Iris pigment epithelial cell (primary cell): ENCODE results near the gene AARS1.
"Not testable (repeated sequence)": the region's sequence is repeated elsewhere in the genome, so short reads cannot be mapped to it uniquely, and the experiment has no call there.

Experiments
- DNase-seq: peaks from one replicate; pipeline ENCODE4 v3.0.0-alpha.2; 2011; ENCODE audit warnings: low read depth

AARS1 gene

DNA sequence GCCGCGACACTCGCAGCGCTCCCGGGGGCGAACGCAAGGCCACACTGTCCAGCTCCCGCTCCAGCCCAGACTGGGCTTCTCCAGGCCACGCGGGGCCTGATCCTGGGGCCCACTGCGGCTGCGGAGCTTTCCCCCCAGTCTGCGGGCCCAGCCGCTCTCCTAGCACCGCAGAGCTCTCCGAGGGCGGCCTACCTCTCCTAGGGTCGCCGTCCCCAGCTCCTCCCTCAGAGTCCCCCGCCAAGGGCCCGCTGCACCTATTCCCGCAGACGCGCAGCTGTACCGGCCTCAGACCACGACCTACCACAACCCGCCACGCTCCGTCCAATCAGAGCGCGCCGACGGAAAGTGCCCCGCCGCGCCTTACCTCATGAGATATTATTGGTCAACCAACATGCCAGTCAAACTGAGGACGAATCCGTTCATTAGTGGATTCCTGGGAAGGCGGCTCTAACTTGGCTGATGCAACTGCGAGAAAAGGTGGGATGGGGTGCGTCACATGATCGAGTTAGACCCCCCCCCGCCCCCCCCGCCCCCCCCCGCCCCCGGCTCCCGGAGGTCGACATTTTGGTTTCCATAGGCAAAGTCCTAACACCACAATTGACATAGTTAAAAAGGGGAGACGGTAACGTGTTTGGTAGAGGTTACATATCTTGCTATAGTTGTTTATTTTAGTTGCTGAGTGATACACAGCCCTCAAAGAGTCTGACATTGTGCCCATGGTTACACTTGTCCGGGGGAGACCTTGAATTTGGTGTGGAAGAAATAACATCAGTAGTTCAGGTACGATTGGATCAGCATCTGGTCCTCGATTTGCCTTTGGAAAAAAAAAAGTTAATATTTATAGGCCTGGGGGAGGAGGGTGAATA, at the start of gene AARS1:
Gene AARS1 (minus strand): TSS at position 278 of the 866 bp plus-strand sequence. CDS start 6,743 bp downstream, outside the sequence.
- peak; percentile 100 for DNase-seq

DNA sequence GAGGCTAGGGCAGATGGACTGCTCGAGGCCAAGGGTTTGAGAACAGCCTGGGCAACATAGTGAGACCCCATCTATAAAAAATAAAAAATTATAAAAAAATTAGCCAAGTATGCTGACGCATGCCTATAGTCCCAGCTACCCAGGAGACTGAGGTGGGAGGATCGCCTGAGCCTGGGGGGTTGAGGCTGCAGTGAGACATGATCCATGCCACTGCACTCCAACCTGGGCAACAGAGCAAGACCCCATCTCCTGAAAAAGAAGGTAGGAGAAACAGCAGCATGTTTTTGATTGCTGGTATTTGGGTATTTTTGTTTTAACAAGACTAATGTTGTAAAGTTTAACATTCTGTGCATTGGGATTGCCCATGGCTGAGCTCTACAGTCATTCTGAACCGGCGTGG, 48.5 kb upstream of the AARS1 start:
- no peak for DNase-seq

DNA sequence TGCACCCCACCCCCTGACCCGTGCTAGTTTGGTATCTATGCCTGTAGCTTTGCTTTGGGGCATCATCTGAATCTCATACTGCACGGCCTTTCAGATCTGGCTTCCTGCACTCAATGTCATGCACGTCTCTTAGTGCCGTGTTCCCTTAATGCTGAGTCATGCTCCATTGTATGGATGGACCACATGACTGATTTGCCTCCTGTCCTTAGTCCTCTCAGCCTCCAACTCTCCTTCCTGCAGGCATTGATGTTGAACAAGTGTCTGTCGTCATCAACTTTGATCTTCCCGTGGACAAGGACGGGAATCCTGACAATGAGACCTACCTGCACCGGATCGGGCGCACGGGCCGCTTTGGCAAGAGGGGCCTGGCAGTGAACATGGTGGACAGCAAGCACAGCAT, 43.4 kb upstream of the AARS1 start:
- DNase-seq, result peak; percentile 37

DNA sequence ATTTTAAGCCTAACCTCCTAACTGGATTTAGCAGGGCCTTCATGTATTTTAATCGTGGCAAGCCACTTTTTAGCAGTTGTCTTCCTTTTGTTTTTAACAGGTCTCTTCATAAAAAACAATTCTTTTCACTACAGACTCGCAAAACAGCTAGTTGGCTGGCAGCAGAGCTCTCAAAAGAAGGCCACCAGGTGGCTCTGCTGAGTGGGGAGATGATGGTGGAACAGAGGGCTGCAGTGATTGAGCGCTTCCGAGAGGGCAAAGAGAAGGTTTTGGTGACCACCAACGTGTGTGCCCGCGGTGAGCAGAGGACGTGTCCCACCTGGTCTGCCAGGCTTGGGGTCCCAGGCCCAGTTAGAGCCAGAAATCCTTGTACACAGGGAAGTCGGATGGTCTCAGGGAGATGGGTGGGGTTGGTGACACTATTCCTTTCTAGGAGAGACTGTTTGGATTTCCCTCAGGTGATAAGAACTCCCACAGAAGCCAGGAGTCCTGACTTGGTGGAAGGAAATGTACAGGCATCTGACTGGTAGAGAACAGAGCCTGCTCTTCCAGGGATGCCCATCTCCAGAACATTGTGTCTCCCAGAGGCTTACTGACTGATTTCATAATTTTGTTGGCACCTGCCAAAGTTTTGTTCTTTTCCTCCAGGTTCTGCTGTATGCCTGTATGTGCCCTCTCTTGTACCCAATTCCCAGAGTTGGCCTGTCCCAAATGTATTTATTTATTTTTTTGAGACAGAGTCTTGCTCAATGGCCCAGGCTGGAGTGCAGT, 42.5 kb upstream of the AARS1 start:
- peak; percentile 11 for DNase-seq

DNA sequence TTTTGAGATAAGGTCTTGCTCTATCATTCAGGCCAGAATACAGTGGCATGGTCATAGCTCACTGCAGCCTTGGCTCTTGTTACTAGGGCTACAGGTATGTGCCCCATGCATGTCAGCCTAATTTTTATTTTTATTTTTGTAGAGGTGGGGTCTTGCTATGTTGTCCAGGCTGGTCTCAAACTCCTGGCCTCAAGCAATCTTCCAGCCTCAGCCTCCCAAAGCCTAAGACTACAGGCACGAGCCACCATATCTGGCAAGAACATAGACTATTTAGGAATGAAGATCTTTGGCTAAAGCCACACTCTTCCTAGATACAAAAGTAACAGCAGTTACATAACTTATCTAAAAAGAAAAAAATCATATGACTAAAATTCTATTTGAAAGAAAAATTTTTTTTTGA, 41.8 kb upstream of the AARS1 start:
- DNase-seq, result no peak

DNA sequence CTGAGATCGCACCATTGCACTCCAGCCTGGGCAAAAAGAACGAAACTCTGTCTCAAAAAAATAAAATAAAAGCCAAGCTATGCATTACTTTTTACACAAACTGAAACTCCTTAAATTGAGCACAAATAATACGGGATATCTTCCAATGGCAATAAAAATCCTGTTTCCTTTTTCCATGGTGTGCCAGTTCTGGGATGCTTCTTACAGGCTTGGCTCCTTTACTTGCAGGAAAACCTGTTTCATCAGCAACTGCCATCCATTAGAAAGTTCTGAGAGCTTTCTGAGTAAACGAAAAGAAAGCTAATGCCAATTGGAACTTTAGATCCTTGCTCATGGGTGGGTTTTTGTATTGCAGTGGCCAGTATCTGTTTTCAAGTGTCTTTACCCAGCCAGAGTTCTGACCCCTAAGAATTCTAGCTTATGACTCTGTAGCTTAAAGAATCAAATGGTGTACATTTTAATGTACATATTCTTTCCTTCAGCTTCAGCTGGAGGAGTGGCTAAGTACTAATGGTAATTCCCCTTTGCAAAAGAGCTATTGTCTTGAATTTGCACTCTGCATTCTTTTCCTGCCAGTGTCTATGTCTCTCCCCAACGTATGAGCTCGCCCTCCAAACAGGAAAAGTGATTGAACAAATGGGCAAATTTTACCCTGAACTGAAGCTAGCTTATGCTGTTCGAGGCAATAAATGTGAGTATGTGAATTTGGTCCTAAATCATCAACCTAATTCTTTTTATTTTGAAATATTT, 35.9 kb upstream of the AARS1 start:
- no peak for DNase-seq

DNA sequence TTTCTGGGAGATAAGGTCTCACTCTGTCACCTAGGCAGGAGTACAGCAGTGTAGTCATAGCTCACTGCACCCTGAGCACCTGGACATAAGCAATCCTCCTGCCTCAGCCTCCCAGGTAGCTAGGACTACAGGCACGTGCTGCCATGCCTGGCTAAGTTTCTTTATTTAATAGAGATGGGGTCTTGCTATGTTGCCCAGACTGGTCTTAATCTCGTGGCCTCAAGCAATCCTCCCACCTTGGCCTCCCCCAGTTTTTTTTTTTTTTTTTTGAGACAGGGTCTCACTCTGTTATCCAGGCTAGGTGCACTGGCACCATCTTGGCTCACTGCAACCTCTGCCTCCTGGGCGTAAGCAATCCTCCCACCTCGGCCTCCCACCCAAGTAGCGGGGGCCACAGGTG, 30.8 kb upstream of the AARS1 start:
- DNase-seq, result no peak

DNA sequence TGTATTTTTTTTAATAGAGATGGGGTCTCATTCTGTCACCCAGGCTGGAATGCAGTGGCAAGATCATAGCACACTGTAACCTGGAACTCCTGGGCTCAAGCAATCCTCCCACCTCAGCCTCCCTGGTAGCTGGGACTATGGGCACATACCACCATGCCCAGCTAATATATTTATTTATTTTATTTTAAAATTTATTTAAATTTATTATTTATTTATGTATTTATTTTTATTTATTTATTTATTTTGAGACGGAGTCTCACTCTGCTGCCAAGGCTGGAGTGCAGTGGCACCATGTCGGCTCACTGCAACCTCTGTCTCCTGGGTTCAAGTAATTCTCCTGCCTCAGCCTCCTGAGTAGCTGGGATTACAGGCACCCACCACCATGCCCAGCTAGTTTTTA, 18.4 kb upstream of the AARS1 start:
- DNase-seq, result not testable (repeated sequence)

DNA sequence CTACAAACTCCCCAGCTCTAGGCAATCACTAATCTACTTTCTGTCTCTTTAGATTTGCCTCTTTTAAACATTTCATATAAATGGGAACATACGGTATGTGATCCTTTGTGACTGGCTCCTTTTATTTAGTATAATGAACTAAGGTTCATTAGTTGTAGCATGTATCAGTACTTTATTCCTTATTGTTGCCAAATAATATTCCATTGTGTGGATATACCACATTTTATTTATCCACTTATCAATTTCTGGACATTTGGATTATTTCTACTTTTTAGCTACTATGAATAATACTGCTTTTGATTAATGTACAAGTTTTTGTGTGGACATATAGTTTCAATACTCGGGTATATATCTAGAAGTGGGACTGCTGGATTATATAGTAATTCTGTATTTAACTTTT, 17.6 kb upstream of the AARS1 start:
- DNase-seq, result no peak

DNA sequence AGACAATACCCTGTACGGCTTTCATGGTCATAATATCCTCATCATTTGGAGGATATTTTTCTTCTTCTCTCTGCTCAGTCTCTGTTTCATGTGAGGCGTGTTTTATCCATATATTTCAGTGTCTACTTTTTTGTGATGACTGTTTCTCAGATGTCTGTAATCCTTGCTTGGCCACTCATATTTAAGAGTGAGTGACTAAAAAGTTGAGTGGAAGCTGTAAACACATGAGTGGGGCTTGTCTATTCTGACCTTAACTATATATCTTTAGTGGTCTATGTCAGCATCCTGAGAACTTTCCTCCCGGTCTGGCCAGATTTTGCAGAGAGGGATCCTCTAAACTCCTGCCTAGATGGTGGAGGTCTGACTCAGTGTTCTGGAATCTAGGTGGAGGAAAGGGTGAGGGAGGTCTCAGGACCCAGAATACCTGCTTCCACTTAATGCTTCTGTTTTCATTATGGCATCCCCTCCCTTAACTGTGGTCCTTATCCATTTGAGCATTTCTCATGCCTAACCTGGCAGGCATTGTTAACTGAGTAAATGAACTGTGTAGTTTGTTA, 15.7 kb upstream of the AARS1 start:
- no peak for DNase-seq

DNA sequence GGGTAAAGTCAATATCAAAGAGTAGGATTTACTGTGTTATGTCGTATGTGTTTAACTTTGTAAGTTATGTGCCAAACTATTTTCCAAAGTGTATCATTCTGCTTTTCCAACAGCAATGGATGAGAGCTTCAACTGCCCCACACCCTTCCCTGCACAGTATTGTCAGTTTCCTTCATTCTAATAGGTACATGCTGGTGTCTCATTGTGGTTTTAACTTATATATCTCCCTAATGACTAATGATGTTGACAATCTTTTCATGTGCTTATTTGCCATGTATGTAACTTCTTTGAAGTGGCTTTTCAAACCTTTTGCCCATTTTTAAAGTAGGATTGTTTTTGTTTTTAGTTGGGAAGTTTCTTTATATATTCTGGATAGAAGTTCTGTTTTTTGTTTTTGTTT, 13.4 kb upstream of the AARS1 start:
- DNase-seq, result no peak

DNA sequence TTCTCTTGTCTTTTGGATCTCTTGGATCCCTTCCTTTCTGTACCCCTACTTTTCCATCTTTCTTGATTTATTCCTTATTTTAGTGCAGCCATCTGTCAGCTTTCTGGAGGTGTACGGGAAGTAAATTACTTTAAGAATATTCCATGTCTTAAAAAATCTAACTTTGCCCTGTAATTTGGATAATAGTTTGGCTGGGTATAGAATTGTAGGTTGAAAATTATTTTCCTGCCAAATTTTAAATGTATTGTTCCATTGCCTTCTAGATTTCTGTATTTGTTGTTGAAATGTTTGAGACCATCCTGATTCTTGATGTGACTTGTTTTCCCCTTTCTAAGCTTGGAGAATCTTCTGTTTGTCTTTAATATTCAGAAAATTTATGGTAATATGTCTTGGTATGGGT, 11.8 kb upstream of the AARS1 start:
- no peak for DNase-seq

DNA sequence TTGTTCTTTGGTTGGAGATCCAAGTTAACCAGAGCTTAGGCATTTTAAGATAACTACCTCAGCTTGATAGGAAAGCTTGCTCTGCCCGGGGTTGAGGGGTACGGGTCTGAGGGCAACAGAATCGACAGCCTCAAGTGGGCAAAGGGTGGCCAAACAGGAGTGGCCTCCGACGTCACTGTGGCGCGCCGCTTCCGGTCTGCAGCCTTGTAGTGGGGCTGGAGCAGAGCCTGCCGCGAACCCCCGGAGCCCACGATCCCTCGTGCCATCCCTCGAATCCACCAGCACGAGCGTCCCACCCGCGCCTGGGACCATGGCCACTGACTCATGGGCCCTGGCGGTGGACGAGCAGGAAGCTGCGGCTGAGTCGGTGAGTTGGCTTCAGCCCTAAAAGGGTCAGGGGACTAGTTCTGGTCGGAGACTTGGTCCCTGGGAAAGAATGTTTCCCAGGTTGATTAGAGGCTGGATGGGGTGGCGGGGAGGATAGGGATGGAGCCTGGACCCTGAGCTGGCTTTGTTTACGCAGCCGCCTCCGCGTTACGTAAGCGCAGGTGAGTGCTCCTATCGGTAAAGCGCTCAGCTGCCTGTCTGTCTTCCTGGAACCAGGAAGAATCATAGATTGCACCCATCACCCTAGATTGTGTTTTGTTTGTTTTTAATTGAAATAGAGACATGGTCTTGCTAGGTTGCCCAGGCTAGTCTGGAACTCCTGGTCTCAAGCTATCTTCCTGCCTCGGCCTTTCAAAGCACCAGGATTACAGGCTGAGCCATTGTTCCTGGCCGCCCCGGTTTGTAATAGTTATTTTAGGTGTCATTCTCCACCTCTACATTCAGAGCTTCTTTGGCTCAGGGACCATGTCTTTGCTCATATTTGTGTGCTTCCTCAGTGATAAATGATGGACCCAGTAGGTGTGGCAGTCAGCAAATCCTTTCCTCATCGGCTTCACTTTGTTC, 10.0 kb upstream of the AARS1 start, which contains the start of gene DDX19B:
Gene DDX19B (plus strand): TSS at position 199 of the 951 bp plus-strand sequence. CDS start 112 bp downstream, at position 311.
- DNase-seq, result peak; percentile 62

DNA sequence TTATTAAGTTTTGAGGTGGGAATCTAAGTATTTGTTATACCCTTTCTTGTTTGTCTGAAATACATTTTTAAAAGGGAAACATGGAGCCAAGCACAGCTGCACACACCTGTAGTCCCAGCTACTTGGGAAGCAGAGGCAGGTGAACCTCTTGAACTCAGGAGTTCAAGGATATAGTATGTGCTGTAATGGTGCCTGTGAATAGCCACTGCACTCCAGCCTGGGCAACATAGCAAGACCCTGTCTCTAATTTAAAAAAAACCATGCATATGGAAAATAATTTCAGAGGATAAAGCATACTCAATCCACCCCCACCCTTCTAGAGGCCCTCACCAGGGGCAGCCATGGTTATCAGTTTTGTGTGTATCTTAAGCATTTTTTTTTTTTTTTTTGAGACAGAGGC, 6.3 kb upstream of the AARS1 start:
- DNase-seq, result no peak

DNA sequence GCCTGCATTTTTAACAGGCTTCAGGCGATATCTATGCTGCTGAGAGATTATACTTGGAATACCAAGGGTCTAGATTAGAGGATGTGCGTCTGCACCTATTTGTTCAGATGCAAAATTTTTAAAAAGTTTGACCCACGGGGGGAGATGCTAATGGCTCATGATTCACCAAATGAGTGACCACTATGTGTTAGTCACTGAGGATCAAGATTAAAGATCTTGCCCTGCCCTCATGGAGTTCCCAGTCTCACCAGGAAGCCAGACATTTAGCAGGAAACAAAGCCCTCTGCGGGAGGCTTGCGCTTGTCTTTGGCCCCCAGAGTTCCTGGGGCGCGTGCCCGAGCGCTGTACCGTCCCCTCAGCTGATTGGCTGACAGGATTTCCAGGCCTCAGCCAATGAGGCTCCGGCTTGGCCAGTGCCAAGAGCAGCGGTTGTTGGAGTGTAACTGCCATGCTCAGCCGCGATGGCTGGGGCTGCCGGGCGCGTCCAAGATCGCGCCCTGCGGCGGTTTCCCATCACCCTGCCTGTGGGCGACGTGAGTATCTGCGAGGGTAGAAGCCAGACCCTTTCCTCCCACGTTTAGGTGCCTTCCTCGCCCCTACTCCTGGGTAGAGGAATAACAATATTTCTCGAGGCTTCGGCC, 5.2 kb upstream of the AARS1 start:
- no peak for DNase-seq

DNA sequence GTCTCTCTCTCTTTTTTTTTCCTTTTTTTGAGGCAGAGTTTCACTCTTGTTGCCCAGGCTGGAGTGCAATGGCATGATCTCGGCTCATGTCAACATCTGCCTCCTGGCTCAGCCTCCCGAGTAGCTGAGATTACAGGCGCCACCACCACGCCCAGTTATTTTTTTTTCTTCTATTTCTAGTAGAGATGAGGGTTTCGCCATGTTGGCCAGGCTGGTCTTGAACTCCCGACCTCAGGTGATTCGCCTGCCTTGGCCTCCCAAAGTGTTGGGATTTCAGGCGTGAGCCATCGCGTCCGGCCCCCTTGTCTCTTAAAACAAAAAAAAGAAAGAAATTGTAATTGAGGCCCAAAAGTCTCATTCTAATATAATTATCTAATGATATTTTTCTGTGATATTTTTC, 2.8 kb upstream of the AARS1 start:
- not testable (repeated sequence) for DNase-seq

DNA sequence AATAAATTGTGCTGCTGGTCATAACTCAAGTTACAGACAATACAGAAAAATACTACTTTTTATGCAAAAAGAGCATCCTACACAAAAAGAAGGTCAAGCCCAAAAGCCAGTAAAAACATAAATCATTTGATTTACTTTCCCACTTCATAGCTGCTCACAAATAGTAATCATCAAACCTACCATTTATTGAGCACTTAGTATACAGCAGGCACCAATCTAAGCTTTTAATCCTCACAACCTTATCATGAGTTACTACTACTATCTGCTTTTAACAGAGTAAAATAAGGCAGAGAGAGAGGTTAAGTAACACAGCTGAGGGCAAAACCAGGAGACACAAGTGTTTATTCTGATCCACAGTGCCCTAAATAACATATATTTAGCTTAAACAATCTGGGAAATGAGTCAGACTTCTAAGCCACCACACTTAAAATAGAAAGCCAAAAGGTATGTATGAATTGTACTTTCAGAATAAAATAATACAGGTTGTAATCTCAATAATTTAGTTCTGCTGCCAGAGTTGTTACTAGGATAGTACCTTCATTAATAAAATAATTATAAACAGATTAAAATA, 1.7 kb upstream of the AARS1 start:
- DNase-seq, result peak; percentile 35

DNA sequence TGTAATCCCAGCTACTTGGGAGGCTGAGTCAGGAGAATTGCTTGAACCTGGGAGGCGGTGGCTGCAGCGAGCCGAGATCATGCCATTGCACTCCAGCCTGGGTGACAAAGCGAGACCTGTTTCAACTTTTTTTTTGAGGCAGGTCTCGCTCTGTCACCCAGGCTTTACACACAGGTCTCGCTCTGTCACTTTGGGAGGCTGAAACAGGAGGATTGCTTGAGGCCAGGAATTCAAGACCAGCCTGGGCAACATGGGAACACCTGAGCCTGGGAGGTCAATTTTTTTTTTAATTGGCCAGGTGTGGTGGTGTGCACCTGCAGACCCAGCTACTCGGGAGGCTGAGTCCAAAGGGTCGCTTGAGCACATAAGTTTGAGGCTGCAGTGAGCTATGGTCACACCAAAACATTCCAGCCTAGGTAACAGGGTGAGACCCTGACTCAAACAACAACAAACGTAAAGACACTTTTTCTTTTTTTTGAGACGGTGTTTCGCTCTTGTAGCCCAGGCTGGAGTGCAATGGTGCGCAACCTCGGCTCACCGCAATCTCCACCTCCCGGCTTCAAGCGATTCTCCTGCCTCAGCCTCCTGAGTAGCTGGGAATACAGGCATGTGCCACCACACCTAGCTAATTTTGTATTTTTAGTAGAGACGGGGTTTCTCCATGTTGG, 1.9 kb downstream of the AARS1 start:
- not testable (repeated sequence) for DNase-seq

DNA sequence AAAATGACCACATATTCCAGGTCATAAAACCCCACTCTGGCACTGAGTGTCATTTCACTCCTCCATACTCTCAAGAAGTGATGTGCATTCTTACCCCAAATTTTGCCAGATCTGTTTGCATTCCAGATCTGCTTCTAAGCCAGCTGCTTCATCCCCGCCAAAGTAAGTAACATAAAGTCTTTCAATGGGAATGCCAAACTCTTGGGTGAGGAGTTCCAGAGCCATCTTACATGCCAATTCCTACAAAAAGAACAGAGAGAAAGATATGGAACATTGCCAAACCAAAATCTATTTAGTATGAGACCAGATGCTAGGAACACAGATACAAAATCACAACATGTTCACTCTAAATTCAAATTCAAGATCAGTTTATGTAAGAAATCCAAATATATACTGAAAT, 12.9 kb downstream of the AARS1 start:
- DNase-seq, result no peak

DNA sequence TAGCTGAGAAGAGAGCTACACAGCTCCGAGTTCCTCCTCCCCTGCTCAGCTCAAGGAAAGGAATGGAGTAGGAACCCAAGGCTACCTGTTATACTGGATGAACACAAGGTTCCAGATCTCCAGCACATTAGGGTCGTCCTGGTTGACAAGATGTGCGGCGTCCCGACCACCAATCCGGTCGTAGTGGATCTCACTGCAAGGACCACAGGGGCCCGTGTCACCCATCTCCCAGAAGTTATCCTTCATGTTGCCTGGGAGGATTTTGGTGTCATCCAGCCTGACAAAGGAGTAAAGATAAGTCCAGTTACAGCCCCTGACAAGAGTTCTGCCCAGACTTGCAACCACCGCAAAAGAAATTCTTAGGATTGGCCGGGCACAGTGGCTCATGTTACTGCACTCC, 17.6 kb downstream of the AARS1 start:
- DNase-seq, result no peak
